Globus pallidus (tissue), 1 donor: Measurements from ENCODE around the gene CDH12.
A peak's percentile ranks its signal among the peaks of the same experiment; 100 is the strongest.

Experiments
- DNase-seq: peaks from one replicate; pipeline ENCODE4 v3.0.0-alpha.2; 2015; ENCODE audit warnings: low spot score

CDH12 gene

DNA sequence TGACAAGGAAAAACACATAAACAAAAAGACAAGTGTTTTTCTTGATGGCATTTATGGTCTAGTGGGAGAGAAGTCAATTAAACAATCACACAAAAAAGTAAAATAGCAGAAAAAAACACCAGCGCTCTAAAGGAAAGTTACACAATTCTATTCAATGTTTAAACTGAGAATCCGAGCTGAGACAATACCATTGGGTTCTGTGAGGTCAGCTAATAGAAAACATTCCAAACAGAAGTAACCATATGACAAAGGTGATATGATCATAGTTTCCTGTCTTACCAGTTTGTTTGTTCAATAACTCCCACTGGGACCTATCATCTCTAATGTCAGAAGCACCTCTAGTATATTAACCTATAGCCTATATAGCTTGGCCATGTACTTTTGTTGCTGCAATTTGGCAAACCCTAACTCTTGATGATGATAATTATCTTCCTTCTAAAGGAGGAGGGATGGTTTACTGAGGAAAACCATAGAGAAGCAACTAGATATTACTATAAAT lies 1030.0 kb downstream of the CDH12 start:
- DNase-seq = no peak

DNA sequence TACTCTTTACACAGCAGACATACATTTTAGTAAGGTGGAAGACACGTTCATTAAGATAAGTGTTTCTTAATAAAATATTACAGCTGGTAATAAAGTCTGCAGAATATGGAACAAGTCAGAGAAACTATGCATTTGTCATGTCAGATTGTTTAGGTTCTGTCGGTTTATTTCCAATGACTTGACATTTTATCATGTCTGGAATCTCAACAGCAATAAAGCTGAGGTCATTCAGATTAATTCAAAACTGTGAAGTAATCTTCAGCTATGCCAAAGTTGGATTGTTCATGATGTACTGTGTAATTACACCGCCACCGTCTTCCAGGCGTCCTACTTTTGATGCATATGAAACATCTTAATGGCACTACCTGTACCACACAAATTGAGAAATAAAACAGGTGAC lies 1032.6 kb downstream of the CDH12 start:
- no peak for DNase-seq

DNA sequence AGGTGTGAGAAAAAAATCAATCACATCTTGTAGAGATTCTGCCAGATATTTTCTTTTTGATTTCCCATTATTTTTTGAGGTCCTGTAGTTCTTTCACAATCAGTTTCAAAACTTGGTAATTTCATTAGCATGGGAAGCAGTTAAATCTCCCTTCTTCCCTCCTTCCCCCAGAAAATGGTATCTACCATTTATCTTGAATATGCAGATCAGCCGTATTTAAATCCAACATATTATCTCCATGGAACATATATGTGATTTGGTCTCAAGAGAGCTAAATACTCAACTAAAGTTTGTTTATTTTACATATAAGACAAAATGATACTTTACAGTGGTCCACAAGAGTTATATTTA lies 1034.8 kb downstream of the CDH12 start:
- no peak for DNase-seq

DNA sequence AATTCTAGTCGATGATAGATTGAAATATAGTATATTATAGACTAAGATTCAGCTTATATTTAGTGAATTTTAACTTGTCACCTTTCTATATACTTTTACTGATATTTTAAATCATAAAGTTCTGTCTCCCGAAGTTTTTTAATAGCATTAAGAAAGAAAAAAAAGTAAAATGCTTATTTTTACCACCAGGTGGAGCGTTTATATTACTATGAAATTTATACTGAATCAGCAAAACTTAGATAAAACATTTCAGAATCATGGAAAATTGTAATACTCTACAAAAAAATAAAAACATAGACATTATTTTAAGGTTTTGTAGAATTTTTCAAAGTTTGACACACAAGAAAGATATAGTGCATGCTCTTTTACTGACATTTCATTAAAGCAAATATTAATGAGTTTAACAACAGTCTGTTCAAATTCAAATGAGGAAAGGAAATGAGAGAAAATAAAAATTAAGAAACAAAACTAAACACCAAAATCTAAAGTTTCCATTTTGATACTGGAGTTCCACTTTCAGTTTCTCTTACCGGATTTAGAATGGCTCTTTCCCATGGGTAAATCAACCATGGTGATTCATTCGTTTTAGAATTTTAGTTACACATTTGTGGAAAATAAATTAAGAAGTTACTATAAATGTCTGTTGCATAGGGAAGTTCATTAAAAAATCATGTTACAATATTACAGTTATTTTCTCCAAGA lies 1035.3 kb downstream of the CDH12 start:
- DNase-seq = no peak

DNA sequence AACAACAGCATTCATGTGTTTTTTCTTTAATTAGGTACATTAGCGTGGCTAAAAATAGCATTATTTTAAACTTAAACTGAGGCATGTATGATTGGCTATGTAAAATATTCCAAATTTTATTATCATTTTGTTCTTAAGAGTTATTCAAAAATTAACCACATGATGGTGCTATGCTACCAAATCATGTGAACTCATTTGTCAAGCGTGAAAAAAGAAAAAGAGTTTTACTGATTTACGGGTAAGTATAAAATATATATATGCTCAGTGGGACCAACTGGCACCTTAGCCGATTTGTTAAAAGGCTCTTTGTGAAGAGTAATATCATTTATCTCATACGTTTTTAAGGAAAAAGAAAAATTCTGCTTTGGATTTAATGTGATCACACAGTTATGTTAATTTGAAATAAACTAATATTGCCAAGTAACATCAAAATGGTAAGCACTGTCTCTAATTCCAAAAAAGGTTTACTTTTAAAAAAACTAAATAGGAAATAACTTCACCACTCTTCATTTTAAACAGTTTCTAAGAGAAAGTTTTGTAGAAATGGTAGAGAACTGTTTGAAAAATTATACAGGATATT lies 1042.3 kb downstream of the CDH12 start:
- DNase-seq = peak; percentile 7

DNA sequence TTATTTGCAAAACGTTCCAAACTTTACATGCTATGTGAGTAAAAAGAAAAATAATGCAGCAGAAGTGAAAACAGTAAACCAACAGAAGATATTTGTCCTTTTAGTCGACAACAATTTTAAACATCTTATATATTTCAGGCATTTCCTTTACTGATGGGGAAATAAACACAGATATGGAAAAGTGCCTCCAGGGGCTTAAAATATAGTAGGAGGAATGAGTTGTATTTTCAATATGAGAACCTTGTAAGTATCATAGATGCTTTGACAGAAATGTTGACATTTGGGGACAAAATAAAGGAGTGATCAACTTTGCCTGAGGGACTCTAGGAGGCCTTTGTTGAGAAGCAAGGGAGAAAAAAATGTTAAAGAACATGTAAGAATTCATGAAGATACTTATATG lies 1043.5 kb downstream of the CDH12 start:
- DNase-seq = no peak

DNA sequence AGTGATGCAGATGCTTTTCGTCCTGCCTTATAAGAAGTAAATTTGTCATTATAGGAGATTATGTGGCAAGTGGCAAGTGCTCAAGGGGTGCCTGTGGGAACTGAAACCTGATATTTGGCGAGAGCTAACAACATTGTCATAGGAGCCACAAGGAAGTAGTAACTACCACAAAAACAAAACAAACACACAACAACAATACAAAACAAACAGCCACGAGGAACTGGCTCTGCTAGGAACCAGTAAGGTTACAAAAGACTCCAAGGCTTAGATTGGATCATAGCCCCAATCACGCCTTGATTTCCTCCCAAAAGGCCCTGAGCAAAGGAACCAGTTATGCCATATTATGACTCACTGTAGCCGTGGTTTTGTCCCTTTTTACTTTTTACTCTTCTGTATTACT lies 1045.2 kb downstream of the CDH12 start:
- no peak for DNase-seq

DNA sequence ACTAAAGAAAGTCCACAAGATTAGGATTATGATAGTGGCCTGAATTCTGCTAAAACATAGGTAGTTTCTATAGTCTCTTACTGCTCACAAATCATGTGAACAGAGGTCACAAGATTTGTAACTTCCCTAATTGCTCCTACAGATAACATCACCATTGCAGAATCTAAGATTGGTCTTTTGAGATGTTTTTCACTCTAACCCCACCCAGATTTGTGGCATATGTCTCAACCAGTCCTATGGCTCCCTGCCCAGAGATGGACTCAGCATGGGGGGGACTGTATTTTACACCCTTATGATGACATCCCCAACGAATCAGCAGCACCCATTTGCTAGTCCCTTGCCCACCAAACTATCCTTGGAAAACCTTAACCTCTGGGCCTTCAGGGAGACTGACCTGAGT lies 1046.2 kb downstream of the CDH12 start:
- no peak for DNase-seq

DNA sequence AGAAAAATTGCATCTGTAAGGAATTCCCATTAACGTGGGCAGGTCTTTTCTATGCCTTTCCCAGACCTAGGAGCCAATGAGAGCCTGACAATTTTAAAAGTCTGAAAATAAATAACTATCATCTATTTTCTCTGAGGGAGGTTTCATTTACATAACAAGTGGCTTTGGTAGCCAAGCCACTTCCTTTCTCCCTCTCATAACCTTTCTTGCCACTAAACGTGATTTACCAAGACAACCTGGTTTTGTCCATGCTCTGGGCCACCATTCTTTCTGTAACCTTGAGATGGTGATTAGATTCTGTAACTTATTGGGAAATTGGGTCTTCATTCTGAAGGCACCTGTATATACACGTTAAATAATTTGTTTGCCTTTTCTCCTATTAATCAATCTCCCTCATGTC lies 1046.9 kb downstream of the CDH12 start:
- no peak for DNase-seq

DNA sequence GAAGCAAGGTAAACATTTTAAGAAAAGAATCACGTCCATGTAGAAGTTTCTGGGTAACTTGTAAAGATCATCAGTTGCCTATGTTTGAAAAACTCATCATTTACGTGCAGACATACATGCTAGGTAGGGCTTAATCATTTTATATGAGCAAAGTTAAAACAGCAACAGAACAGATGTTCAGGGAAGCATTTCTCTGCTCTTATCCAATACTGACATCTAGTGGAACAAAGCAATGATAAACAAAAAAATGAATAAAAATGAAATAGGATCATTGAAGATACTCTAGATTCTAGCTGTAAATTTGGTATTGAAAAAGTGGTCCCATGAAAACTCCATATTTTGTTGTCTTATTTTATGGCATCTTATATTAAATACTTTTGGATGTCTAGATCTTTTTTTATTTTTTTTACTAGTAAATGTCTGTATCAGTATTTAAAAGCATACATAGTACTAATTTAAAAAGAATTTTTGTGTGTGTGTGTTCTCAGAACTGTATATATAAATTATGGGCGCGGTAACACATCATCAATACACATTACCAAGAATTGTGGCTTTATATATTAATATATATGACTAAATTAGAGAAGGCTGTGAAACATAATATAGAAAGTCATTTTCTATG lies 1050.2 kb downstream of the CDH12 start:
- DNase-seq = peak; percentile 37

DNA sequence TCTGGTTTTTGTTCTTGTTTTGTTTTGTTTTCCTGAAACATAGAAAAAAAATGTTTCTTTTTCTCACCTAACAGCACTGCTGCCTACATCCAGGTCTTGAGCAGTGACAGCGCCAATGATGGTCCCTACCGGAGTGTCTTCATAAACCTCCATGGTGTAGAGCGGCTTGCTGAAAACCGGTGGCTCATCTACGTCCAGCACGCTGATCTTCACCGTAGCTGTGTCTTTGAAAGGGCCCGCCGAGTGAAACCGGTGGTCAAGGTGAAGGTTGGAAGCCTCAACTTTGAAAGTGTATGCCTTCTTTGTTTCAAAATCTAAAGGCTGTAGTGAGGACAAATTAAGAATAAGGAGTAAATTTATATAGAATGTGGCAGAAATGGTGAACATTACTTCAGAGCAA lies 1051.0 kb downstream of the CDH12 start:
- DNase-seq = no peak

DNA sequence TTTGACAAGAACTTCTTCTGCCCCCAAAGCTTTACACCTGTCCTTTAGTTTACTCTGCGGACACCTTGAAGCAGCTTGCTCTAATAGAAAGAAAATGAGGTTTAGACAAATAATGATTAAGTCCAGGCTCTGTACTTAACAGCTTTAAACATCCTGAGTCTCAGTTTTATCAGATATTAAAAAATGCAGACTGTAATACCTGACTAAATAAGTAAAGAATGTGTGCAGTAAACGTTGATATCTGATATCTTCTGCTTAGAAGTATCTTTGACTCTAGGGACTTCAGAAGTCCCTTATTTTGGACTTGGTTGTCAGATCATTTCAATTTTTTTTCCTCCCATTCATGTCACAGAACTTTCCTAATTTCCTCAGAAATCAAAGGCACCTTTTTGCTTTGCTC lies 1060.4 kb downstream of the CDH12 start:
- DNase-seq = no peak

DNA sequence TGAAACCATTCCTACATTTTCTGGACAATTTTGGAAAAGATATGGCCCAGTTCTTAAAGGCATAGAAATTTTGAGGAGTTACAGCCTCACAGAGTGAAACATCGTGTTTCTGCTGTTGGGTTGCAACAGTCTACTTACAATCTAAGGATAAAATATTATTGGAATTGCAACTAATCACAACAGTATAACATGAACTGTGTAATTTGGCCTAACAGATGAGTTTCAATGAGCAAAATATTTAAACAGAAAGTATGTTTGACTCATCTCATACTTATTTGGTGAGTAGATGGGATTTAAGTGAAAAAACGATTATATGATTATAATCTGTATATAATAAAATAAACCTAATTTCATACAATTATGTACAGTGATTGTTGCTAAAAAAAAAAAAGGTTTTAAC lies 1061.8 kb downstream of the CDH12 start:
- no peak for DNase-seq

DNA sequence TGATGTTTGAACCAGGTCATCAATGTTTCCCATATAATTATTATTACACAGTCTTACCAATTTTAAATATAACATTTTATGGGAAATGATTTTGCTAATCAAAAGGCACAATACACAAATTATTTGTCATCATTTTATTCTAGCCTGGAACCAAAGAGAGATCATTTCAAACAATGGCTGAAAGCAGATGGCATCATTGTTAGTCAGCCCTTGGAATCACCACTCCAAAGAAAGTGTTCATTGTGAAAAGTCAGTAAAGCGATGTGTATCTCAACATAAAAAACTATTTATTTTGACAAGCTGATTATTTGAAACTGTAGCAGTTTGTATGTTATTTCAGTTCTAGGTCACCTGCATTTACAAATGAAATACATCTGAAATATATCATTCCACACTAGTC lies 1068.7 kb downstream of the CDH12 start:
- DNase-seq = no peak

DNA sequence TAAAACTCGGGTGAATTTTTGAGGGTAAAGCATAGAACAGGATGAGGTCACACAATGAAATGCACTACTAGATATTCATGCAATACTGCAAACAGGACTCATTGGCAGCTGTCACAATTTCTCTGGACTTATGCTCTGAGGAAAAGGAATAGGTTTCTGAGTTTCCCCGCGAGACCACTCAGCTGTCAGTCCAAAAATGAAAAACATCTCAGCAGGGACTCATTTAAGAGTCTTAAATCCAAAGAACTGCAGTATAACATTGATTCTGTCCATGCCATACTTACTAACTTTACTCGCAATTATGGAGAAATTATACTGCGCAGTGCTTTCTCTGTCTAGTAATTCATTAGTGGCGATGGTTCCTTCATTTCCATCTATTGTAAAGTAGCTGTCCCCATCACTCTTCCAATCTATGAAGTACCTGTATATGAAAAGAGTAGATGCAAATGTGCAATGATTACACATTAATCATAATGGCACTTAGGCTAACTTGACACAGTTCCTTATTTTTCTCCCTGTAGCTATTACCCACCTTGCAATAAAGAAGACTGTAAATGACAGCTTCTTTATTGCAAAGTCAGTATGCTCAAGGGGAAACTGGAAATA lies 1070.0 kb downstream of the CDH12 start:
- DNase-seq = no peak

DNA sequence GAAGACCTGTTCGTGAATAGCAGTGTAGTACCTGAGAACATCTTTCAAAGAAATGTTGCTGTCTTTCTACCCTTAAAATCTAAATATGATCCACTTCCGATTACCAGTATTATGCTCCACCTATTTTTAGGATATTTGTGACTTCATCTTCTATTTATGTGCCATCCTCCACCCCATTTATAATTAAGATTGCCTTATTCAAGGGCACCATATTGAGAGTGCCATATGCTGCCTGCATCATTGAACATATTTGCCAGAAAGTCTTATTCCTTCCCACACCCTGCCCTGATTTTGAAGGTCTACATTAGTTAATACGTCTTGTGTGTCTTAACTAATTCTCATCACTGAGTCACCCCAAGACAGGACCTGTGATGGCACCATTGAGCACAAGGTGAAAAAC lies 1076.7 kb downstream of the CDH12 start:
- no peak for DNase-seq

DNA sequence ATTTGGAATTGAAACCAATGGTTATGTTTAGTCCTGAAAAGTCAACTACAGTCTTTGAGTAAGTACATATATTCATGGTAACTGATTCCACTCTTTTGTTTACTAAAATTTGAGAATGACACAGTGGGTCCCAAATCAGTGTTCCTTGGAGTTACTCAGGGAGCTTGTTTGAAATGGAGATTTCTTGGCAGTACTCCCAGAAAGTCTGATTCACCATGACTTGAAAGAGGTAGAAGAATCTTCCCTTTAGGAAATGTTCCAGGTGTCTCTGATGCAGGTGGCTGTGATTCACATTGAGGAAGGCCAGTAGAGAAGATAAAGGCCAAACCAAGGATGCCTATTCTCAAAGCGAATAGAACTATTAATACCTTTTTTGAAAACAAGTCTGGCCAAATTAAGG lies 1078.3 kb downstream of the CDH12 start:
- no peak for DNase-seq

DNA sequence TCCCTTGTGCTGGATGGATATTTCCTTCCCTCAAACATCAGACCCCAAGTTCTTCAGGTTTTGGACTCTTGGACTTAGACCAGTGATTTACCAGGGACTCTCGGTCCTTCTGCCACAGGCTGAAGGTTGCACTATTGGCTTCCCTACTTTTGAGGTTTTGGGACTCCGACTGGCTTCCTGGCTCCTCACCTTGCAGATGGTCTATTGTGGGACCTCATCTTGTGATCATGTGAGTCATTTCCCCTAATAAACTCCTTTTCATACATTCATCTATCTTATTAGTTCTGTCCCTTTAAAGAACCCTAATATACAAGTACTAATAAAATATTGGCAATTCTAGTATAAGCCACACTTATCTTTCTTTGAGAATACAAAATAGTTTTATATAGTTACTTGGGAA lies 1078.9 kb downstream of the CDH12 start:
- DNase-seq = no peak

DNA sequence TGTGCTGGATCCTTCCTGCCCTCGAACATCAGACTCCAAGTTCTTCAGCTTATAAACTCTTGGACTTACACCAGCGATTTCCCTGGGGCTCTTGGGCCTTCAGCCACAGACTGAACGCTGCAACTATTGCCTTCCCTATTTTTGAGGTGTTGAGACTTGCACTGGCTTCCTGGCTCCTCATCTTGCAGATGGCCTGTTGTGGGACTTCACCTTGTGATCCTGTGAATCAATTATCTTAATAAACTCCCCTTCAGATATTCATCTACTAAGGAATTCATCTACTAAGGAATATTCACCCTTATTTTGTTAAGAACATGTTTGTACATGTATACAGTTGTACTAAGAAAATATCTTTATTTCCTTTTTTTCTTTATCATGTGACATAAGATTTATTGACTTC lies 1079.7 kb downstream of the CDH12 start:
- no peak for DNase-seq

DNA sequence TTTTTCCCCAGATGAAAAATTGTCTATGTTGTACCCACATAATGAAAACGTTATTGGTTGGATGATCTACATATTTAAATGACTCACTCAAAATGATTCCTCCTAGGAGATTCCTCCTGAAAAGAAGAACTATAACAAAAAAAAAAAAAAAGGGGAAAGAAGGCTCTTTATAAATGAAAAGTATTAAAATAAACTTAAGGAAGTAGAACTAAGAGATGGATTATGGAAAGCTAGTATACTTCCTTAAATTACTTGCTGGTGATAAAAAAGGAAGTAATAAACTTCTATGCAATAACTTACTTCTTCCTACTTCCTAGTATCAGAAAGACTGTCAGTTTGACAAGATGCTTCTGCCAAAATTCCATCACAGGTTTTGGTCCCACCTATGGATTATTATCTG lies 1087.7 kb downstream of the CDH12 start:
- no peak for DNase-seq

DNA sequence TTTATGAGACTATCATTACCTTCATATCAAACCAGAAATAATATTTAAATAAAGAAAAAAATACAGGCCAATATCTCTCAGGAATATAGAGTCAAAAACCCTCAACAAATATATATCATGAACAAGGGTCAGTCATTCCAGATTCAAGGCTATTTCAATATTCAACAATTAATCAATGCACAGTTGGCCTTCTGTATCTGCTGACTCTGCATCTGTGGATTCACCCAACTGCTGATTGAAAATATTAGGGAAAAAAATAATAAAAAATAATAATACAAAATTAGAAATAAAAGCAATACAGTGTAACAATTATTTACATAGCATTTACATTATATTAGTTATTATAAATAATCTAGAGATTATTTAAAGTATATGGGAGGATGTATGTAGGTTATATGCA lies 1114.0 kb downstream of the CDH12 start:
- no peak for DNase-seq

DNA sequence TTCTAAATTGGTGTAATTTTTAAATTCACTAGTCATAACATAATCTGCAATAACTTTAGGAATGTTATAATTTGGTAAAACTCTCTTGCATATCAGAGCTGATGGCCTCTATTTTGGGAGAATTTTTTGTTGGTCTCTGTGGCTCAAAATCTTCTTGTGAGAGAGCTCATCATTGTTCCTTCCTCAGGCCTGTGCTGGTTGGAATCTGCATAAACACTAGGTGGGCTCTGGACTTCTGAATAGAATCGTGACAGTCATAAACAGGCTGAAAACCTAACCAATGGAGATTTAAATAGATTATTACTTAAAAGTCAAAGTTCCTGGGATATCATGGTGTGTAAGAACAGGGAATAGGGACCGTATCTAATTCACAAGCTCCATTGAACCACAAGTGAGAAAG lies 1129.6 kb downstream of the CDH12 start:
- no peak for DNase-seq
